ENCODE results near the gene NEK6.

DNA sequence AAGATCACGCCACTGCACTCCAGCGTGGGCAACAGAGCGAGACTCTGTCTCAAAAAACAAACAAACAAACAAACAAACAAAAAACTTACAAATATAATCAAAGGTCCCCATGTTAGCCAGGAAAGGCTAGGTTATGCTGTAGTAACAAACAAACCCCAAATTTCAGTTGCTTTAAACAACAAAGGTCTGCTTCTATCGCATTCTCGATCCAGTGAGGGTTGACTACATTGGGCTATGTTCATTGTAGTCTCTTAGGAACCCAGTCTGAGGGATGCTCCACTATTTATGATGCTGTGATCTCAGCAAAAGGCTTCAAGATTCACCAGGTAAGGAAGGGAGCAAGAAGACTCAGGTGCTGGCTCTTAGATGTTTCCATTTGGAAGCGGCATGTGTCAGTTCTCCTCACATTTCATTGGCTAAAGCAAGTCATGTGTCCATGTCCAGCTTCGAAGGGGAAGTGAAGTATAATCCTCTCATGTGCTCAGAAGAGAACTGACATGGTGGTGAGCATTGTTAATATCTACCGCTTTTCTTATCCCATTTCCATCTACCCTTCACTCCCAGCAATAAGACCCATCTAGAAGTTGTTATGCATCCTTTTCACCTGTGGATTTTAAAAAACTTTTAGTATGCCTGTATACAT lies 26.5 kb upstream of the NEK6 start:
- no peak for TF ChIP-seq EP300 (IDR thresholded peaks at IDR 0.05; ENCODE audit: borderline replicate concordance)
- TF ChIP-seq CREB1 (IDR thresholded peaks at IDR 0.05; ENCODE audit: low read depth) = no peak
- TF ChIP-seq, protein P1, sequence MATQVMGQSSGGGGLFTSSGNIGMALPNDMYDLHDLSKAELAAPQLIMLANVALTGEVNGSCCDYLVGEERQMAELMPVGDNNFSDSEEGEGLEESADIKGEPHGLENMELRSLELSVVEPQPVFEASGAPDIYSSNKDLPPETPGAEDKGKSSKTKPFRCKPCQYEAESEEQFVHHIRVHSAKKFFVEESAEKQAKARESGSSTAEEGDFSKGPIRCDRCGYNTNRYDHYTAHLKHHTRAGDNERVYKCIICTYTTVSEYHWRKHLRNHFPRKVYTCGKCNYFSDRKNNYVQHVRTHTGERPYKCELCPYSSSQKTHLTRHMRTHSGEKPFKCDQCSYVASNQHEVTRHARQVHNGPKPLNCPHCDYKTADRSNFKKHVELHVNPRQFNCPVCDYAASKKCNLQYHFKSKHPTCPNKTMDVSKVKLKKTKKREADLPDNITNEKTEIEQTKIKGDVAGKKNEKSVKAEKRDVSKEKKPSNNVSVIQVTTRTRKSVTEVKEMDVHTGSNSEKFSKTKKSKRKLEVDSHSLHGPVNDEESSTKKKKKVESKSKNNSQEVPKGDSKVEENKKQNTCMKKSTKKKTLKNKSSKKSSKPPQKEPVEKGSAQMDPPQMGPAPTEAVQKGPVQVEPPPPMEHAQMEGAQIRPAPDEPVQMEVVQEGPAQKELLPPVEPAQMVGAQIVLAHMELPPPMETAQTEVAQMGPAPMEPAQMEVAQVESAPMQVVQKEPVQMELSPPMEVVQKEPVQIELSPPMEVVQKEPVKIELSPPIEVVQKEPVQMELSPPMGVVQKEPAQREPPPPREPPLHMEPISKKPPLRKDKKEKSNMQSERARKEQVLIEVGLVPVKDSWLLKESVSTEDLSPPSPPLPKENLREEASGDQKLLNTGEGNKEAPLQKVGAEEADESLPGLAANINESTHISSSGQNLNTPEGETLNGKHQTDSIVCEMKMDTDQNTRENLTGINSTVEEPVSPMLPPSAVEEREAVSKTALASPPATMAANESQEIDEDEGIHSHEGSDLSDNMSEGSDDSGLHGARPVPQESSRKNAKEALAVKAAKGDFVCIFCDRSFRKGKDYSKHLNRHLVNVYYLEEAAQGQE (IDR thresholded peaks at IDR 0.05; ENCODE audit: low read depth) = no peak
- TF ChIP-seq TAF1 (IDR thresholded peaks at IDR 0.05; ENCODE audit: low read depth) = no peak
- TF ChIP-seq, protein P2, sequence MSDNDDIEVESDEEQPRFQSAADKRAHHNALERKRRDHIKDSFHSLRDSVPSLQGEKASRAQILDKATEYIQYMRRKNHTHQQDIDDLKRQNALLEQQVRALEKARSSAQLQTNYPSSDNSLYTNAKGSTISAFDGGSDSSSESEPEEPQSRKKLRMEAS (IDR thresholded peaks at IDR 0.05) = no peak
- no peak for TF ChIP-seq TEAD4 (IDR thresholded peaks at IDR 0.05)
- TF ChIP-seq FOXM1 (IDR thresholded peaks at IDR 0.05; ENCODE audit: borderline replicate concordance, low read depth) = no peak
- no peak for TF ChIP-seq ZBTB7A (IDR thresholded peaks at IDR 0.05; ENCODE audit: low read depth)

All from Ishikawa (cell line).